Measurements from ENCODE around the gene ZNF90. TPM values are rescaled to one million over a fixed set of nuclear protein-coding genes. Genes with fewer than 3 reads are reported as not detected.

ZNF90 gene
- polyA plus RNA-seq, 1 donor (not counting 4 experiments of a cell fraction or from before 2014, with no cell fraction given): 5.8 TPM

GRCh38 chr19:20167651-20168122 is 89.9 kb downstream of the ZNF90 start:
- H3K9me3 ChIP-seq (ENCODE audit: control insufficient read depth, low read depth, low read length): no peaks in the 10 kb centered on the region
- dilution Hi-C loops (cut with MboI; ENCODE audit: extremely low pct_ligation_motif_present, low sequenced_read_pairs): no loop called here
- peak overlapping the region; percentile 61 for H3K4me2 ChIP-seq (ENCODE audit: control insufficient read depth, extremely low read depth, insufficient read depth, low read depth, low read length)
- no peak for FAIRE-seq
- peak overlapping the region; percentile 53 for H3K27ac ChIP-seq (ENCODE audit: control insufficient read depth, insufficient read depth, low read length)
- peaks cover 4% of the 10 kb centered on the region for H3K4me1 ChIP-seq (ENCODE audit: control insufficient read depth, extremely low read depth, insufficient read depth, low read length)
- peak overlapping the region; percentile 85 for H3K9ac ChIP-seq (ENCODE audit: control insufficient read depth, extremely low read depth, insufficient read depth, low read length)
- H3K79me2 ChIP-seq (ENCODE audit: control insufficient read depth, insufficient read depth, low read length): peaks cover 9% of the 10 kb centered on the region
- H3K27me3 ChIP-seq (ENCODE audit: control insufficient read depth, extremely low read depth, insufficient read depth, low read length): no peaks in the 10 kb centered on the region
- H4K20me1 ChIP-seq (ENCODE audit: control insufficient read depth, extremely low read depth, insufficient read depth, low read length): no peaks in the 10 kb centered on the region
- H3K36me3 ChIP-seq (ENCODE audit: control insufficient read depth in 2 of 2, extremely low read depth in 1 of 2, insufficient read depth in 2 of 2, low read length in 2 of 2): peaks cover 0 to 4% of the 10 kb centered on the region in 2 experiments
- H3K4me3 ChIP-seq (ENCODE audit: control insufficient read depth in 2 of 3, extremely low read depth in 1 of 3, insufficient read depth in 2 of 3, low read depth in 1 of 3, low read length in 3 of 3): peak overlapping the region; percentile 64 to 87 (median 75)
- no peaks in the 10 kb centered on the region for H3K9me1 ChIP-seq (ENCODE audit: control insufficient read depth, extremely low read depth, insufficient read depth, low read length)
- TF ChIP-seq CTCF (optimal IDR thresholded peaks at IDR 0.05 in 1 of 3, IDR thresholded peaks at IDR 0.05 in 1 of 3, conservative IDR thresholded peaks at IDR 0.05 in 1 of 3; ENCODE audit: extremely low read depth in 1 of 3, insufficient read depth in 2 of 3, low read length in 3 of 3): no peak
- TF ChIP-seq EZH2 (IDR thresholded peaks at IDR 0.05; ENCODE audit: low read length): no peak
- peak overlapping the region; percentile 97 for H2AFZ ChIP-seq (ENCODE audit: control insufficient read depth, low read length)
- no peak for DNase-seq (ENCODE audit: low read depth, low spot score)

Small RNA genes within 50 kb of the gene (small RNA-seq; reads per million reads assigned to genes)
- gene AC006539.3 (ENCODE audit: insufficient read length in 3 of 3, low read depth in 3 of 3, low replicate concordance in 1 of 3): 0 reads per million in 3 experiments

Other genes with a start within 250 kb of the ZNF90 start
- 1.8 to 2.3 TPM (median 2.0 TPM) in 3 replicates for gene ZNF253, start 212.1 kb upstream of the ZNF90 start, polyA plus RNA-seq
- 4.3 to 4.8 TPM (median 4.8 TPM) in 3 replicates for gene ZNF93, start 177.1 kb upstream of the ZNF90 start, polyA plus RNA-seq
- gene ZNF682, start 38.5 kb upstream of the ZNF90 start, polyA plus RNA-seq: 2.0 to 6.1 TPM (median 6.0 TPM) in 3 replicates
- 3.6 to 5.4 TPM (median 4.4 TPM) in 3 replicates for gene ZNF486, start 89.2 kb downstream of the ZNF90 start, polyA plus RNA-seq